ENCODE data around the gene PLXDC1. TPM values are rescaled to one million over a fixed set of nuclear protein-coding genes. Genes with fewer than 3 reads are reported as not detected.
A peak's percentile ranks its signal among the peaks of the same experiment; 100 is the strongest.

PLXDC1 gene
- total RNA-seq, 6 experiments from 2014 or later, result 0.11 to 1.6 (median 0.54) TPM

DNA sequence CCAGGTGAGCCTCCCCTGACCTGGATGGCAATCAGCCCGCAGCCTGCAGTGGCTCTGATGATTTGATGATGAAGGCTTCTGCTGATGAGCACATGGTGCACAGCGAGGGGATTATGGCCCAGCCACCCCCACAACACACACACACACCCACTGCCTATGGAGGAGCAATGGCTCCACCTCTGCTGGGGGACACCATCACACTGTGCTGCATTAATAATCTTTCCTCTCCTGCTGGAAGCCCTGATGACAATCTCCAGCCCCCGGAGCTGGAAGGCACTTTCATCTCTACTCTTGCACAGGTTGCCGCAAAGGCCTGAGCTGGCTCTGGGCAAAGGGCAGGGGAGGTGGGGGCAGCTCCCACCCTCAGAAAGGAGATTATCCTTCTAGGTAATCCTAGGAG lies 79.9 kb downstream of the PLXDC1 start:
- no peak for DNase-seq
- no peaks in the 10 kb centered on the region for H3K27me3 ChIP-seq
- no peak overlapping the region for H3K4me3 ChIP-seq
- intact Hi-C loops (cut with DNase I), result loop anchor here in 1 of 2 donors (5.0 kb wide), 1 partner anchor 76 kb away; no protein-coding TSS in a partner anchor
- H3K36me3 ChIP-seq, result no peaks in the 10 kb centered on the region
- ATAC-seq, result no peak
- no CpG with 5 or more reads among the region's 4 CpGs for WGBS (ENCODE audit: insufficient coverage, low coverage, low lambda C conversion rate, missing lambda C conversion rate)
- H3K4me1 ChIP-seq, result no peaks in the 10 kb centered on the region
- no peak for TF ChIP-seq POLR2A (IDR thresholded peaks at IDR 0.05)
- no peak for TF ChIP-seq CTCF (IDR thresholded peaks at IDR 0.05)
- H3K27ac ChIP-seq, result no peak overlapping the region
- H3K9me3 ChIP-seq, result no peaks in the 10 kb centered on the region

GRCh38 chr17:39069114-39069756 lies 82.2 kb downstream of the PLXDC1 start:
- ATAC-seq (peak; percentile 65 to 86 (median 77)), DNase-seq (no peak)
- H3K36me3 ChIP-seq, result no peaks in the 10 kb centered on the region
- no peaks in the 10 kb centered on the region for H3K4me1 ChIP-seq
- 52% methylated on average over 8 of the region's 8 CpGs for WGBS (ENCODE audit: insufficient coverage, low coverage, low lambda C conversion rate, missing lambda C conversion rate)
- H3K4me3 ChIP-seq, result no peak overlapping the region
- H3K27me3 ChIP-seq, result no peaks in the 10 kb centered on the region
- no peaks in the 10 kb centered on the region for H3K9me3 ChIP-seq
- TF ChIP-seq POLR2A (IDR thresholded peaks at IDR 0.05) (no peak), CTCF (IDR thresholded peaks at IDR 0.05) (peak; percentile 56 to 66 (median 61))
- intact Hi-C loops (cut with DNase I), result no loop called here
- H3K27ac ChIP-seq, result no peak overlapping the region

GRCh38 chr17:39064819-39065218 lies 86.6 kb downstream of the PLXDC1 start:
- intact Hi-C loops (cut with DNase I), result no loop called here
- no peak overlapping the region for H3K4me3 ChIP-seq
- no peaks in the 10 kb centered on the region for H3K4me1 ChIP-seq
- H3K36me3 ChIP-seq, result no peaks in the 10 kb centered on the region
- no peaks in the 10 kb centered on the region for H3K27me3 ChIP-seq
- DNase-seq, result no peak
- no peaks in the 10 kb centered on the region for H3K9me3 ChIP-seq
- no peak for ATAC-seq
- H3K27ac ChIP-seq, result no peak overlapping the region
- 58% methylated on average over 5 of the region's 5 CpGs for WGBS (ENCODE audit: insufficient coverage, low coverage, low lambda C conversion rate, missing lambda C conversion rate)
- no peak for TF ChIP-seq CTCF (IDR thresholded peaks at IDR 0.05)
- TF ChIP-seq POLR2A (IDR thresholded peaks at IDR 0.05), result no peak

- Histone ChIP-seq H3K4me1 (no peaks in the 10 kb centered on the region), H3K36me3 (no peaks in the 10 kb centered on the region), H3K9me3 (no peaks in the 10 kb centered on the region), H3K27ac (no peak overlapping the region), H3K4me3 (no peak overlapping the region), H3K27me3 (no peaks in the 10 kb centered on the region)
- no peak for TF ChIP-seq CTCF (IDR thresholded peaks at IDR 0.05)
- no peak for TF ChIP-seq POLR2A (IDR thresholded peaks at IDR 0.05)
- ATAC-seq (no peak), DNase-seq (no peak)
- 80% methylated on average over 5 of the region's 5 CpGs for WGBS (ENCODE audit: insufficient coverage, low coverage, low lambda C conversion rate, missing lambda C conversion rate)
- intact Hi-C loops (cut with DNase I), result no loop called here
These were observed 87.1 kb downstream of the PLXDC1 start for GRCh38 chr17:39064374-39064773.

All from right lobe of liver (tissue), 6 donors.